Natural killer cell (primary cell): ENCODE measurements around the gene BCL2. TPM values are rescaled to one million over a fixed set of nuclear protein-coding genes. Genes with fewer than 3 reads are reported as not detected.
A peak's percentile ranks its signal among the peaks of the same experiment; 100 is the strongest.

Experiments
- ATAC-seq, 3 donors: fragments of 150-1000 bp in 2 of 3; fragments of 200-7000 bp in 1 of 3; cut with Tn5 transposase; 1 replicate in 1 of 3; 2 replicates in 2 of 3; pipeline ENCODE4 v1.10.0; 2021; ENCODE audit warnings: mild to moderate bottlenecking in 2 of 3, moderate library complexity in 2 of 3
- DNase-seq, 2 donors: peaks; one replicate each; pipeline versions ENCODE4 v3.0.0 to v3.0.0-alpha.2; 2013 to 2021; ENCODE audit warnings: mixed read lengths in 1 of 2
- H3K27ac ChIP-seq: one replicate; pipeline ENCODE4 v1.5.1; 2013; ENCODE audit warnings: mild to moderate bottlenecking, low read length
- H3K27me3 ChIP-seq: one replicate; pipeline ENCODE4 v1.6.1; 2013; ENCODE audit warnings: low read length; ENCODE audit not compliant: control insufficient read depth, insufficient read depth
- H3K36me3 ChIP-seq: one replicate; pipeline ENCODE4 v1.6.1; 2013; ENCODE audit warnings: low read length; ENCODE audit not compliant: control insufficient read depth, insufficient read depth
- H3K4me1 ChIP-seq: one replicate; pipeline ENCODE4 v1.6.1; 2013; ENCODE audit warnings: low read length; ENCODE audit not compliant: control insufficient read depth, insufficient read depth
- H3K4me3 ChIP-seq: one replicate; pipeline ENCODE4 v1.5.1; 2013; ENCODE audit warnings: low read length
- H3K9me3 ChIP-seq: one replicate; pipeline ENCODE4 v1.6.1; 2013; ENCODE audit warnings: low read length; ENCODE audit not compliant: control insufficient read depth, insufficient read depth
- H3K27ac Mint-ChIP-seq, 2 donors: one replicate each; pipeline ENCODE4 v1.8.0; 2022; ENCODE audit warnings: mild to moderate bottlenecking in 2 of 2, mixed read lengths in 2 of 2, moderate library complexity in 1 of 2
- H3K27me3 Mint-ChIP-seq, 2 donors: one replicate each; pipeline ENCODE4 v1.8.0; 2022; ENCODE audit warnings: low read depth in 2 of 2, mixed read lengths in 2 of 2
- H3K36me3 Mint-ChIP-seq: one replicate; pipeline ENCODE4 v1.8.0; 2022; ENCODE audit warnings: mixed read lengths
- H3K4me1 Mint-ChIP-seq, 2 donors: one replicate each; pipeline ENCODE4 v1.8.0; 2022; ENCODE audit warnings: mixed read lengths in 2 of 2
- H3K4me3 Mint-ChIP-seq: one replicate; pipeline ENCODE4 v1.8.0; 2022; ENCODE audit warnings: mild to moderate bottlenecking, moderate library complexity, mixed read lengths
- H3K9me3 Mint-ChIP-seq, 2 donors: one replicate each; pipeline ENCODE4 v1.8.0; 2022; ENCODE audit warnings: mixed read lengths in 2 of 2
- CTCF ChIP-seq: fragments of 200-600 bp; IDR thresholded peaks from one replicate; pipeline ENCODE4 v1.8.0; 2022; ENCODE audit warnings: antibody characterized with exemption
- WGBS: methylation state at CpG from one replicate; pipeline ENCODE4 v1.1.7; 2013; ENCODE audit warnings: missing lambda C conversion rate; ENCODE audit not compliant: insufficient coverage; 5-methylcytosine and 5-hydroxymethylcytosine counted together
- intact Hi-C: fragments of 100-400 bp; cut with micrococcal nuclease; formaldehyde crosslinking; loops from one replicate; pipeline ENCODE4 v1.14.2; 2022
- total RNA-seq, 4 donors: library from RNA; stranded (reverse); fragments of 120-200 nt in 1 of 4; gene quantifications; one replicate each; pipeline versions ENCODE4 v1.2.3 to v1.2.4, GENCODE V29; 2013 to 2022

The BCL2 gene
- total RNA-seq, 3 donors from 2014 or later (not counting 1 experiment from before 2014, with no cell fraction given): 28.2 to 64.2 (median 33.4) TPM

DNA sequence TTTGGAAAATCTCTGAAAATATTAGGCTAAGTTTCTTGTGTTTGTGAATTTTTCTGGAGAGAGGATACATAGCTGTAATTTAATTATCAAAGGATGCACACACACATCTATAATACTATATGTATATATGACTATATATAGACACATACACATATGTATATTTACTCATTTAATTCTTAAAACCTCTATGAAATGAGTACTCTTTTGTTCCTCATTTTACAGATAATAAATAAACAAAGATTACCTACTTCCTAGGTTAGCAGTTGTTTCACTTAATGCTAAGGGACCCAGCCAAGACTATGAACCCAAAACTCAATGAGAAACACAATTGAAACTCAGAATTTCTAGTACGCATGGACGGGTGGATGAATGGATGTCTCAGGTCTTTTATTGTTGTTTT is 145.6 kb downstream of the BCL2 start:
- no peaks in the 10 kb centered on the region for H3K9me3 ChIP-seq
- no peak overlapping the region for H3K27ac ChIP-seq
- H3K36me3 Mint-ChIP-seq: no peaks in the 10 kb centered on the region
- no peak overlapping the region for H3K4me3 Mint-ChIP-seq
- peaks cover 5 to 23% of the 10 kb centered on the region in 2 donors for H3K4me1 Mint-ChIP-seq
- no peaks in the 10 kb centered on the region for H3K27me3 ChIP-seq
- H3K4me1 ChIP-seq: no peaks in the 10 kb centered on the region
- intact Hi-C loops: no loop called here
- no peaks in the 10 kb centered on the region for H3K9me3 Mint-ChIP-seq
- H3K27ac Mint-ChIP-seq: no peak overlapping the region
- H3K27me3 Mint-ChIP-seq: no peaks in the 10 kb centered on the region
- H3K36me3 ChIP-seq: no peaks in the 10 kb centered on the region
- no peak for TF ChIP-seq CTCF
- H3K4me3 ChIP-seq: no peak overlapping the region
- DNase-seq (no peak), ATAC-seq (no peak)
- no CpG with 5 or more reads among the region's 2 CpGs for WGBS

- no peak overlapping the region for H3K4me3 ChIP-seq
- Mint-ChIP-seq H3K9me3 (no peaks in the 10 kb centered on the region), H3K27me3 (no peaks in the 10 kb centered on the region), H3K4me3 (no peak overlapping the region), H3K4me1 (peaks cover 5 to 14% of the 10 kb centered on the region in 2 donors), H3K27ac (no peak overlapping the region), H3K36me3 (no peaks in the 10 kb centered on the region)
- WGBS: 100% methylated on average over 4 of the region's 5 CpGs
- intact Hi-C loops: no loop called here
- H3K4me1 ChIP-seq: no peaks in the 10 kb centered on the region
- no peak for TF ChIP-seq CTCF
- DNase-seq (no peak), ATAC-seq (no peak)
- H3K36me3 ChIP-seq: no peaks in the 10 kb centered on the region
- H3K27ac ChIP-seq: no peak overlapping the region
- no peaks in the 10 kb centered on the region for H3K27me3 ChIP-seq
- no peaks in the 10 kb centered on the region for H3K9me3 ChIP-seq
Measured at GRCh38 chr18:63169853-63170252, 149.7 kb downstream of the BCL2 start.

- TF ChIP-seq CTCF: no peak
- H3K27me3 ChIP-seq: no peaks in the 10 kb centered on the region
- 89% methylated on average over 5 of the region's 5 CpGs for WGBS
- no peaks in the 10 kb centered on the region for H3K36me3 Mint-ChIP-seq
- DNase-seq: no peak
- H3K36me3 ChIP-seq: no peaks in the 10 kb centered on the region
- peaks cover 19 to 27% of the 10 kb centered on the region in 2 donors for H3K4me1 Mint-ChIP-seq
- no peak overlapping the region for H3K4me3 ChIP-seq
- H3K9me3 Mint-ChIP-seq: no peaks in the 10 kb centered on the region
- no peaks in the 10 kb centered on the region for H3K9me3 ChIP-seq
- intact Hi-C loops: no loop called here
- no peak overlapping the region for H3K27ac Mint-ChIP-seq
- H3K27ac ChIP-seq: no peak overlapping the region
- no peaks in the 10 kb centered on the region for H3K4me1 ChIP-seq
- H3K27me3 Mint-ChIP-seq: no peaks in the 10 kb centered on the region
- no peak for ATAC-seq
- H3K4me3 Mint-ChIP-seq: no peak overlapping the region
Measured at GRCh38 chr18:63168287-63168686, 151.3 kb downstream of the BCL2 start.

- Histone ChIP-seq H3K4me1 (peaks cover 19% of the 10 kb centered on the region), H3K27me3 (no peaks in the 10 kb centered on the region), H3K4me3 (no peak overlapping the region), H3K9me3 (no peaks in the 10 kb centered on the region), H3K27ac (no peak overlapping the region), H3K36me3 (no peaks in the 10 kb centered on the region)
- no peak for TF ChIP-seq CTCF
- no peak overlapping the region for H3K4me3 Mint-ChIP-seq
- no peak for ATAC-seq
- peaks cover 35 to 48% of the 10 kb centered on the region in 2 donors for H3K4me1 Mint-ChIP-seq
- WGBS: 97% methylated on average over 12 of the region's 12 CpGs
- intact Hi-C loops: no loop called here
- no peaks in the 10 kb centered on the region for H3K27me3 Mint-ChIP-seq
- peak overlapping the region in 1 of 2 donors; percentile 58 for H3K27ac Mint-ChIP-seq
- H3K36me3 Mint-ChIP-seq: no peaks in the 10 kb centered on the region
- H3K9me3 Mint-ChIP-seq: no peaks in the 10 kb centered on the region
- no peak for DNase-seq
Measured at GRCh38 chr18:63166142-63166541, 153.4 kb downstream of the BCL2 start.
